SHP77 treated with DMSO at 0.1 percent for 48 hours (cell line): ENCODE measurements around the gene DAW1.
"Not testable (repeated sequence)": the region's sequence is repeated elsewhere in the genome, so short reads cannot be mapped to it uniquely, and the experiment has no call there.

ENCODE experiments used
- DNase-seq: peaks from one replicate; lab custom pipeline; 2025; lab: John Stamatoyannopoulos, UW

Gene DAW1

GRCh38 chr2:227914362-227914761, 42.9 kb downstream of the DAW1 start:
- no peak for DNase-seq

- no peak for DNase-seq
Measured at GRCh38 chr2:227921648-227922047, 50.2 kb downstream of the DAW1 start.

- DNase-seq, result no peak
Measured at GRCh38 chr2:227932001-227932400, 60.6 kb downstream of the DAW1 start.

- DNase-seq, result no peak
Measured at GRCh38 chr2:227932403-227932802, 61.0 kb downstream of the DAW1 start.

GRCh38 chr2:227933884-227934283, 62.5 kb downstream of the DAW1 start:
- no peak for DNase-seq

- DNase-seq, result not testable (repeated sequence)
Measured at GRCh38 chr2:227936249-227936648, 64.8 kb downstream of the DAW1 start.

- DNase-seq, result peak; percentile 40
Measured at GRCh38 chr2:227939271-227940027, 68.0 kb downstream of the DAW1 start.

GRCh38 chr2:227942021-227942420, 70.6 kb downstream of the DAW1 start:
- no peak for DNase-seq

- DNase-seq, result no peak
Measured at GRCh38 chr2:227942965-227943364, 71.5 kb downstream of the DAW1 start.

- DNase-seq, result no peak
Measured at GRCh38 chr2:227960317-227960716, 88.9 kb downstream of the DAW1 start.

GRCh38 chr2:227971619-227972230, 100.3 kb downstream of the DAW1 start:
- no peak for DNase-seq

- DNase-seq, result no peak
Measured at GRCh38 chr2:227973241-227973640, 101.8 kb downstream of the DAW1 start.
